ENCODE measurements around the gene SNRPA. TPM values are rescaled to one million over a fixed set of nuclear protein-coding genes. Genes with fewer than 3 reads are reported as not detected.
A peak's percentile ranks its signal among the peaks of the same experiment; 100 is the strongest.

SNRPA gene
- total RNA-seq, 1 experiment from 2014 or later = 225 TPM

- H4K20me1 ChIP-seq (ENCODE audit: control insufficient read depth, insufficient read depth, insufficient read length) = no peaks in the 10 kb centered on the region
- no peaks in the 10 kb centered on the region for H3K79me2 ChIP-seq (ENCODE audit: insufficient read depth, low read length)
- H3K4ac ChIP-seq (ENCODE audit: low read depth, low read length) = no peak within 1 kb of the TSS; the same call in 1 of the 2 replicates
- no peak within 1 kb of the TSS for H4K91ac ChIP-seq (ENCODE audit: insufficient read length, low read depth, low read length)
- H3K9ac ChIP-seq (ENCODE audit: extremely low read depth, insufficient read length, low read length) = peak within 1 kb of the TSS; percentile 70
- no CpG with 5 or more reads among the region's 56 CpGs for WGBS (ENCODE audit: extremely low coverage, insufficient read length, low lambda C conversion rate)
- H2AK5ac ChIP-seq (ENCODE audit: insufficient read length, low read length) = no peak within 1 kb of the TSS
- Mint-ChIP-seq H3K36me3 (ENCODE audit: insufficient read depth in 1 of 3, low read depth in 3 of 3) (peaks cover 2 to 6% (median 6%) of the 10 kb centered on the region in 3 experiments; a peak in 5 of 7 replicates), H3K4me3 (peak within 1 kb of the TSS; percentile 85 to 86), H3K9me3 (no peaks in the 10 kb centered on the region; a peak in 1 of 5 replicates), H3K27me3 (ENCODE audit: low read depth) (no peaks in the 10 kb centered on the region), H3K27ac (peak within 1 kb of the TSS; percentile 100), H3K4me1 (peaks cover 23 to 33% of the 10 kb centered on the region in 2 experiments)
- no peak within 1 kb of the TSS for H4K8ac ChIP-seq (replicated peaks; ENCODE audit: insufficient read length, low read depth, low read length)
- H3K18ac ChIP-seq (ENCODE audit: insufficient read length, low read depth, low read length) = peak within 1 kb of the TSS; percentile 94
- peak within 1 kb of the TSS; percentile 55 for H2BK5ac ChIP-seq (ENCODE audit: insufficient read length, low read length)
- H4K5ac ChIP-seq (ENCODE audit: insufficient read length, low read depth, low read length) = no peak within 1 kb of the TSS
- H3K56ac ChIP-seq (ENCODE audit: insufficient read length, low read depth, low read length) = peak within 1 kb of the TSS; percentile 25
- H3K23me2 ChIP-seq (ENCODE audit: insufficient read length, low read depth, low read length, poor library complexity, severe bottlenecking) = peaks cover 4% of the 10 kb centered on the region
- H3K27ac ChIP-seq (ENCODE audit: insufficient read length, low read depth, low read length) = peak within 1 kb of the TSS; percentile 99
- H3K14ac ChIP-seq (ENCODE audit: insufficient read depth, low read length) = peak within 1 kb of the TSS; percentile 86; the same call in 1 of the 2 replicates
- no peak within 1 kb of the TSS for H2AFZ ChIP-seq (ENCODE audit: low read length)
- peak within 1 kb of the TSS; percentile 5 for H2BK12ac ChIP-seq (ENCODE audit: insufficient read length, low read depth, low read length)
- peak within 1 kb of the TSS; percentile 80 for H3K4me2 ChIP-seq (ENCODE audit: insufficient read depth, insufficient read length, low read length)
- no peak within 1 kb of the TSS for H3K23ac ChIP-seq (ENCODE audit: insufficient read length, low read depth, low read length)
- peak within 1 kb of the TSS; percentile 87 for H2BK120ac ChIP-seq (ENCODE audit: low read depth, low read length, poor library complexity, severe bottlenecking)
- H3K9me3 ChIP-seq (ENCODE audit: control insufficient read depth, low read depth, low read length) = no peaks in the 10 kb centered on the region
- no peaks in the 10 kb centered on the region for H3K27me3 ChIP-seq (ENCODE audit: insufficient read depth, low read length)
- H2BK15ac ChIP-seq (ENCODE audit: low read depth, low read length) = no peak within 1 kb of the TSS
- peak; percentile 100 for DNase-seq
- H2BK20ac ChIP-seq (ENCODE audit: low read depth, low read length, poor library complexity, severe bottlenecking) = no peak within 1 kb of the TSS
- peak within 1 kb of the TSS; percentile 41 for H3T11ph ChIP-seq (ENCODE audit: low read length)
- TF ChIP-seq CTCF (conservative IDR thresholded peaks at IDR 0.05) = no peak
- H3K79me1 ChIP-seq (ENCODE audit: insufficient read depth, low read depth, low read length, poor library complexity, severe bottlenecking) = no peaks in the 10 kb centered on the region
- 0 out of 2 replicates have a peak, but pooled peaks cover 2% of the 10 kb centered on the region for H3K4me1 ChIP-seq (ENCODE audit: insufficient read depth, low read length)
These were observed 27.1 kb downstream of the SNRPA start, which contains the start of gene RAB4B for GRCh38 chr19:40777937-40778705. RAB4B (plus strand) TSS chr19:40778247; CDS start chr19:40778376, 129 bp downstream.
